Fibroblast of lung (primary cell): ENCODE measurements around the gene PNMA8C.
"Not testable (repeated sequence)": the region's sequence is repeated elsewhere in the genome, so short reads cannot be mapped to it uniquely, and the experiment has no call there.

ENCODE experiments used
- CTCF ChIP-seq, 2 donors: IDR thresholded peaks in 1 of 2; conservative IDR thresholded peaks in 1 of 2; 1 replicate in 1 of 2; 2 replicates in 1 of 2; pipeline ENCODE4 v1.5.1; 2011 to 2012; ENCODE audit warnings: low read length in 2 of 2, control low read depth in 1 of 2, inconsistent platforms in 1 of 2, low read depth in 1 of 2, mild to moderate bottlenecking in 1 of 2
- EZH2 ChIP-seq: IDR thresholded peaks from 2 replicates; pipeline ENCODE4 v1.5.1; 2012; ENCODE audit warnings: low read length, control low read depth, mild to moderate bottlenecking; ENCODE audit errors: missing control alignments

- TF ChIP-seq CTCF (conservative IDR thresholded peaks at IDR 0.05 in 1 of 2, IDR thresholded peaks at IDR 0.05 in 1 of 2; ENCODE audit: low read depth in 1 of 2, low read length in 2 of 2); EZH2: not testable (repeated sequence)
Observed at GRCh38 chr19:46397801-46398479, 30.8 kb downstream of the PNMA8C start.
